ENCODE measurements around the gene CRIM1. TPM values are rescaled to one million over a fixed set of nuclear protein-coding genes. Genes with fewer than 3 reads are reported as not detected.

Gene CRIM1
- total RNA-seq, 1 experiment from 2014 or later: 24.1 TPM

DNA sequence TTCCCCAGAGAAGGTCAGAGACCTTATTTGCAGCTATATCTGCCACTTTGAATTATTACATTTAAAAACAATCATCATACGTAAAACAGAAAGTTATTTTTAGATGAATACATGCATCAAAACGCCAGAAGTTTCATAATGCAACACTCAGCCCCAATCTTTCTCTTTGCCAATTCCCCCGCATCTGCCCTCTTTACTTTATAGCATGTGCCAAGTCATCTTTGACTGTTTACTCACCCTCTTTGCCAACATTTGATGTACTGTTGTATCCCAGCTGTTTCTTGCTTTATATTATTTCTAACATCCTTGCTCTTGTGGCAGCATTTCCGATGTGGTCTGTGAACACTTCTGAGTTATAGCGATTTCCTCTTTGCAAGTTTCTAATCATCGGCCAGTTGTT is 86.2 kb downstream of the CRIM1 start (continued):
- no peak for TF ChIP-seq NFYB (CRISPR knock-in tag; conservative IDR thresholded peaks at IDR 0.05; ENCODE audit: low read depth)

DNA sequence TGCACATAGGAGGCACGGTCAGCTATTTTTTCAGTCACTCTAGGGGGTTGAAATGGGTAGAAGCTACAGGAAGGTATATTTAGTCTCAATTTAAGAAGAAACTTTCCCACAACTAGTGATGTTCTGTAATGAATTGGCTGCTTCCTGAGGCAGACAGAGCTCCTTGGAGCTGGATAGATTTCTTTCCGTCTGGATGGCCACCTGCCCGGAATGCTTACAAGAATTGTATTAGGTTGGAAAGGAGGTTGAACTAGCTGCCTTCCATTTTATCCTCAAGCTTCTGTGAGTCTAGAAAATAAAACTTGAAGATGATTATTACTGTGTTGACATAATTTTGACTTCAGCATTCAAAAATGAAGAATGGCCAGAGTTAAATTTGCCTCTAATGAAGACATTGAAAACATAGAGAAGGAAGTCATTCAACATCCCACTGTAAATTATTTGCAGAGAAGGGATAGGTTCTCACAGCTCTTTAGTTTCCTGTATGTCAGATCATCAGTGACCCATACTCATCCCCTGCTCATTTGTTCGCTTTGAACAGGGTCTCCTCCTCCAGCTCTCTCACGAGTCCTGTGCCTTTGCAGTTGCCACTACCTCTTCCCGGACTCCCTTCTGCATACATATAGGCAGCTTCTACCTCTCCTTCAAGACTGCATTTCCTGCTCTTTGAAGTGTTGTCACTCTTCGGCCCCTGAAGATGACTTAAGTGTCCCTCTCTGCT is 88.8 kb downstream of the CRIM1 start:
- H3K36me3 Mint-ChIP-seq: peaks cover 53% of the 10 kb centered on the region
- ATAC-seq: no peak
- CTCF ChIA-PET: interaction anchor here (0.9 to 1.6 kb wide), 2 partner anchors 15 to 86 kb away, joined by 4 read pairs; no protein-coding TSS in a partner anchor

More for the DNA sequence above, 88.8 kb downstream of the CRIM1 start:
- no peak for DNase-seq (ENCODE audit: low spot score)
- Mint-ChIP-seq H3K27ac (no peak overlapping the region; the same call in 1 of the 2 replicates), H3K27me3 (ENCODE audit: low read depth) (no peaks in the 10 kb centered on the region), H3K4me1 (peaks cover 15% of the 10 kb centered on the region), H3K4me3 (no peak overlapping the region), H3K9me3 (no peaks in the 10 kb centered on the region)
- POLR2A ChIA-PET: no interaction called here
- TF ChIP-seq TEAD1 (CRISPR knock-in tag; IDR thresholded peaks at IDR 0.05): no peak
- TF ChIP-seq FOXJ3 (CRISPR knock-in tag; IDR thresholded peaks at IDR 0.05; ENCODE audit: borderline replicate concordance): no peak
- no peak for TF ChIP-seq CREB1 (CRISPR knock-in tag; IDR thresholded peaks at IDR 0.05)
- no peak for TF ChIP-seq NFATC4 (CRISPR knock-in tag; IDR thresholded peaks at IDR 0.05)
- TF ChIP-seq, protein P1, sequence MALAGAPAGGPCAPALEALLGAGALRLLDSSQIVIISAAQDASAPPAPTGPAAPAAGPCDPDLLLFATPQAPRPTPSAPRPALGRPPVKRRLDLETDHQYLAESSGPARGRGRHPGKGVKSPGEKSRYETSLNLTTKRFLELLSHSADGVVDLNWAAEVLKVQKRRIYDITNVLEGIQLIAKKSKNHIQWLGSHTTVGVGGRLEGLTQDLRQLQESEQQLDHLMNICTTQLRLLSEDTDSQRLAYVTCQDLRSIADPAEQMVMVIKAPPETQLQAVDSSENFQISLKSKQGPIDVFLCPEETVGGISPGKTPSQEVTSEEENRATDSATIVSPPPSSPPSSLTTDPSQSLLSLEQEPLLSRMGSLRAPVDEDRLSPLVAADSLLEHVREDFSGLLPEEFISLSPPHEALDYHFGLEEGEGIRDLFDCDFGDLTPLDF (CRISPR knock-in tag; IDR thresholded peaks at IDR 0.05): no peak
- TF ChIP-seq ATF1 (CRISPR knock-in tag; IDR thresholded peaks at IDR 0.05): no peak
- TF ChIP-seq, protein P2, sequence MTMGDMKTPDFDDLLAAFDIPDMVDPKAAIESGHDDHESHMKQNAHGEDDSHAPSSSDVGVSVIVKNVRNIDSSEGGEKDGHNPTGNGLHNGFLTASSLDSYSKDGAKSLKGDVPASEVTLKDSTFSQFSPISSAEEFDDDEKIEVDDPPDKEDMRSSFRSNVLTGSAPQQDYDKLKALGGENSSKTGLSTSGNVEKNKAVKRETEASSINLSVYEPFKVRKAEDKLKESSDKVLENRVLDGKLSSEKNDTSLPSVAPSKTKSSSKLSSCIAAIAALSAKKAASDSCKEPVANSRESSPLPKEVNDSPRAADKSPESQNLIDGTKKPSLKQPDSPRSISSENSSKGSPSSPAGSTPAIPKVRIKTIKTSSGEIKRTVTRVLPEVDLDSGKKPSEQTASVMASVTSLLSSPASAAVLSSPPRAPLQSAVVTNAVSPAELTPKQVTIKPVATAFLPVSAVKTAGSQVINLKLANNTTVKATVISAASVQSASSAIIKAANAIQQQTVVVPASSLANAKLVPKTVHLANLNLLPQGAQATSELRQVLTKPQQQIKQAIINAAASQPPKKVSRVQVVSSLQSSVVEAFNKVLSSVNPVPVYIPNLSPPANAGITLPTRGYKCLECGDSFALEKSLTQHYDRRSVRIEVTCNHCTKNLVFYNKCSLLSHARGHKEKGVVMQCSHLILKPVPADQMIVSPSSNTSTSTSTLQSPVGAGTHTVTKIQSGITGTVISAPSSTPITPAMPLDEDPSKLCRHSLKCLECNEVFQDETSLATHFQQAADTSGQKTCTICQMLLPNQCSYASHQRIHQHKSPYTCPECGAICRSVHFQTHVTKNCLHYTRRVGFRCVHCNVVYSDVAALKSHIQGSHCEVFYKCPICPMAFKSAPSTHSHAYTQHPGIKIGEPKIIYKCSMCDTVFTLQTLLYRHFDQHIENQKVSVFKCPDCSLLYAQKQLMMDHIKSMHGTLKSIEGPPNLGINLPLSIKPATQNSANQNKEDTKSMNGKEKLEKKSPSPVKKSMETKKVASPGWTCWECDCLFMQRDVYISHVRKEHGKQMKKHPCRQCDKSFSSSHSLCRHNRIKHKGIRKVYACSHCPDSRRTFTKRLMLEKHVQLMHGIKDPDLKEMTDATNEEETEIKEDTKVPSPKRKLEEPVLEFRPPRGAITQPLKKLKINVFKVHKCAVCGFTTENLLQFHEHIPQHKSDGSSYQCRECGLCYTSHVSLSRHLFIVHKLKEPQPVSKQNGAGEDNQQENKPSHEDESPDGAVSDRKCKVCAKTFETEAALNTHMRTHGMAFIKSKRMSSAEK (CRISPR knock-in tag; IDR thresholded peaks at IDR 0.05; ENCODE audit: borderline replicate concordance): no peak
- TF ChIP-seq, protein P3, sequence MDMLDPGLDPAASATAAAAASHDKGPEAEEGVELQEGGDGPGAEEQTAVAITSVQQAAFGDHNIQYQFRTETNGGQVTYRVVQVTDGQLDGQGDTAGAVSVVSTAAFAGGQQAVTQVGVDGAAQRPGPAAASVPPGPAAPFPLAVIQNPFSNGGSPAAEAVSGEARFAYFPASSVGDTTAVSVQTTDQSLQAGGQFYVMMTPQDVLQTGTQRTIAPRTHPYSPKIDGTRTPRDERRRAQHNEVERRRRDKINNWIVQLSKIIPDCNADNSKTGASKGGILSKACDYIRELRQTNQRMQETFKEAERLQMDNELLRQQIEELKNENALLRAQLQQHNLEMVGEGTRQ (CRISPR knock-in tag; IDR thresholded peaks at IDR 0.05): no peak
- TF ChIP-seq SP1 (CRISPR knock-in tag; conservative IDR thresholded peaks at IDR 0.05): no peak
- TF ChIP-seq TEAD4 (CRISPR knock-in tag; IDR thresholded peaks at IDR 0.05): no peak
- TF ChIP-seq, protein P4, sequence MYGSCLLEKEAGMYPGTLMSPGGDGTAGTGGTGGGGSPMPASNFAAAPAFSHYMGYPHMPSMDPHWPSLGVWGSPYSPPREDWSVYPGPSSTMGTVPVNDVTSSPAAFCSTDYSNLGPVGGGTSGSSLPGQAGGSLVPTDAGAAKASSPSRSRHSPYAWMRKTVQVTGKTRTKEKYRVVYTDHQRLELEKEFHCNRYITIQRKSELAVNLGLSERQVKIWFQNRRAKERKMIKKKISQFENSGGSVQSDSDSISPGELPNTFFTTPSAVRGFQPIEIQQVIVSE (CRISPR knock-in tag; IDR thresholded peaks at IDR 0.05; ENCODE audit: borderline replicate concordance): no peak
- no peak for TF ChIP-seq IRF2 (CRISPR knock-in tag; IDR thresholded peaks at IDR 0.05; ENCODE audit: borderline replicate concordance, low read depth)
- TF ChIP-seq NFYB (CRISPR knock-in tag; conservative IDR thresholded peaks at IDR 0.05; ENCODE audit: low read depth): no peak
- no peak for TF ChIP-seq EMX1 (CRISPR knock-in tag; IDR thresholded peaks at IDR 0.05)
- TF ChIP-seq, protein P5, sequence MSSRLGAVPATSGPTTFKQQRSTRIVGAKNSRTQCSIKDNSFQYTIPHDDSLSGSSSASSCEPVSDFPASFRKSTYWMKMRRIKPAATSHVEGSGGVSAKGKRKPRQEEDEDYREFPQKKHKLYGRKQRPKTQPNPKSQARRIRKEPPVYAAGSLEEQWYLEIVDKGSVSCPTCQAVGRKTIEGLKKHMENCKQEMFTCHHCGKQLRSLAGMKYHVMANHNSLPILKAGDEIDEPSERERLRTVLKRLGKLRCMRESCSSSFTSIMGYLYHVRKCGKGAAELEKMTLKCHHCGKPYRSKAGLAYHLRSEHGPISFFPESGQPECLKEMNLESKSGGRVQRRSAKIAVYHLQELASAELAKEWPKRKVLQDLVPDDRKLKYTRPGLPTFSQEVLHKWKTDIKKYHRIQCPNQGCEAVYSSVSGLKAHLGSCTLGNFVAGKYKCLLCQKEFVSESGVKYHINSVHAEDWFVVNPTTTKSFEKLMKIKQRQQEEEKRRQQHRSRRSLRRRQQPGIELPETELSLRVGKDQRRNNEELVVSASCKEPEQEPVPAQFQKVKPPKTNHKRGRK (CRISPR knock-in tag; IDR thresholded peaks at IDR 0.05; ENCODE audit: borderline replicate concordance): no peak
- TF ChIP-seq, protein P6, sequence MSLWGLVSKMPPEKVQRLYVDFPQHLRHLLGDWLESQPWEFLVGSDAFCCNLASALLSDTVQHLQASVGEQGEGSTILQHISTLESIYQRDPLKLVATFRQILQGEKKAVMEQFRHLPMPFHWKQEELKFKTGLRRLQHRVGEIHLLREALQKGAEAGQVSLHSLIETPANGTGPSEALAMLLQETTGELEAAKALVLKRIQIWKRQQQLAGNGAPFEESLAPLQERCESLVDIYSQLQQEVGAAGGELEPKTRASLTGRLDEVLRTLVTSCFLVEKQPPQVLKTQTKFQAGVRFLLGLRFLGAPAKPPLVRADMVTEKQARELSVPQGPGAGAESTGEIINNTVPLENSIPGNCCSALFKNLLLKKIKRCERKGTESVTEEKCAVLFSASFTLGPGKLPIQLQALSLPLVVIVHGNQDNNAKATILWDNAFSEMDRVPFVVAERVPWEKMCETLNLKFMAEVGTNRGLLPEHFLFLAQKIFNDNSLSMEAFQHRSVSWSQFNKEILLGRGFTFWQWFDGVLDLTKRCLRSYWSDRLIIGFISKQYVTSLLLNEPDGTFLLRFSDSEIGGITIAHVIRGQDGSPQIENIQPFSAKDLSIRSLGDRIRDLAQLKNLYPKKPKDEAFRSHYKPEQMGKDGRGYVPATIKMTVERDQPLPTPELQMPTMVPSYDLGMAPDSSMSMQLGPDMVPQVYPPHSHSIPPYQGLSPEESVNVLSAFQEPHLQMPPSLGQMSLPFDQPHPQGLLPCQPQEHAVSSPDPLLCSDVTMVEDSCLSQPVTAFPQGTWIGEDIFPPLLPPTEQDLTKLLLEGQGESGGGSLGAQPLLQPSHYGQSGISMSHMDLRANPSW (CRISPR knock-in tag; conservative IDR thresholded peaks at IDR 0.05; ENCODE audit: low read depth): no peak
